SK-N-SH treated with all-trans-retinoic acid at 6 μM for 48 hours (cell line): Measurements from ENCODE around the gene GPR160.

Experiments used
- ATAC-seq: fragments of 200-7000 bp; cut with Tn5 transposase; 3 replicates; pipeline ENCODE4 v1.9.1; 2020; ENCODE audit warnings: mild to moderate bottlenecking, moderate library complexity
- ARNTL ChIP-seq: fragments of 450-650 bp; formaldehyde crosslinking; IDR thresholded peaks from 2 replicates; pipeline ENCODE4 v1.5.0; 2020; ENCODE audit warnings: low read depth, mild to moderate bottlenecking, moderate library complexity, borderline replicate concordance
- BACH2 ChIP-seq: fragments of 250-450 bp; sonication (Bioruptor Pico); IDR thresholded peaks from 2 replicates; pipeline ENCODE4 v1.9.0; 2021; ENCODE audit warnings: mild to moderate bottlenecking, borderline replicate concordance
- CREB5 ChIP-seq: fragments of 250-450 bp; sonication (Bioruptor Pico); IDR thresholded peaks from 2 replicates; pipeline ENCODE4 v1.5.1; 2020; ENCODE audit warnings: low read depth, mild to moderate bottlenecking, moderate library complexity
- CSDC2 ChIP-seq: fragments of 250-450 bp; sonication (Bioruptor Pico); IDR thresholded peaks from 2 replicates; pipeline ENCODE4 v1.5.0; 2020; ENCODE audit warnings: mild to moderate bottlenecking, moderate library complexity
- CSRNP3 ChIP-seq: fragments of 250-450 bp; sonication (Bioruptor Pico); IDR thresholded peaks from 2 replicates; pipeline ENCODE4 v1.5.1; 2021; ENCODE audit warnings: mild to moderate bottlenecking, moderate library complexity
- ESRRG ChIP-seq: fragments of 250-450 bp; sonication (Bioruptor Pico); IDR thresholded peaks from 2 replicates; pipeline ENCODE4 v1.6.1; 2021; ENCODE audit warnings: mild to moderate bottlenecking
- GLIS3 ChIP-seq: fragments of 250-450 bp; sonication (Bioruptor Pico); IDR thresholded peaks from 2 replicates; pipeline ENCODE4 v1.5.0; 2020; ENCODE audit warnings: mild to moderate bottlenecking, moderate library complexity
- ISL1 ChIP-seq: fragments of 250-450 bp; sonication (Bioruptor Pico); IDR thresholded peaks from 2 replicates; pipeline ENCODE4 v2.1.2; 2022; ENCODE audit warnings: mild to moderate bottlenecking, moderate library complexity
- OSR1 ChIP-seq: fragments of 250-450 bp; sonication (Bioruptor Pico); IDR thresholded peaks from 2 replicates; pipeline ENCODE4 v1.8.0; 2022; ENCODE audit warnings: moderate library complexity, mild to moderate bottlenecking, inconsistent platforms
- PATZ1 ChIP-seq: fragments of 250-450 bp; sonication (Bioruptor Pico); IDR thresholded peaks from 2 replicates; pipeline ENCODE4 v1.8.0; 2020; ENCODE audit warnings: mild to moderate bottlenecking, moderate library complexity, borderline replicate concordance
- POU6F1 ChIP-seq: fragments of 250-450 bp; sonication (Bioruptor Pico); IDR thresholded peaks from 2 replicates; pipeline ENCODE4 v1.8.0; 2021; ENCODE audit warnings: low read depth, mild to moderate bottlenecking, moderate library complexity, borderline replicate concordance
- PPARA ChIP-seq: fragments of 250-450 bp; sonication (Bioruptor Pico); IDR thresholded peaks from 2 replicates; pipeline ENCODE4 v1.5.0; 2020; ENCODE audit warnings: mild to moderate bottlenecking, borderline replicate concordance
- RARB ChIP-seq: fragments of 250-450 bp; sonication (Bioruptor Pico); IDR thresholded peaks from 2 replicates; pipeline ENCODE4 v1.8.0; 2021; ENCODE audit warnings: mild to moderate bottlenecking, moderate library complexity
- SNAI2 ChIP-seq: fragments of 250-450 bp; sonication (Bioruptor Pico); IDR thresholded peaks from 2 replicates; pipeline ENCODE4 v1.5.0; 2020; ENCODE audit warnings: mild to moderate bottlenecking, moderate library complexity
- TCF4 ChIP-seq: fragments of 250-450 bp; sonication (Bioruptor Pico); IDR thresholded peaks from 2 replicates; pipeline ENCODE4 v1.8.0; 2021; ENCODE audit warnings: mild to moderate bottlenecking, moderate library complexity, borderline replicate concordance
- TOX ChIP-seq: fragments of 250-450 bp; sonication (Bioruptor Pico); IDR thresholded peaks from 2 replicates; pipeline ENCODE4 v1.8.0; 2021; ENCODE audit warnings: mild to moderate bottlenecking, moderate library complexity, borderline replicate concordance
- TSHZ2 ChIP-seq: fragments of 250-450 bp; sonication (Bioruptor Pico); IDR thresholded peaks from 2 replicates; pipeline ENCODE4 v1.5.0; 2020; ENCODE audit warnings: mild to moderate bottlenecking, moderate library complexity
- ZC3H10 ChIP-seq: fragments of 250-450 bp; sonication (Bioruptor Pico); IDR thresholded peaks from 2 replicates; pipeline ENCODE4 v1.5.1; 2021; ENCODE audit warnings: mild to moderate bottlenecking, moderate library complexity
- ZFP3 ChIP-seq: fragments of 250-450 bp; sonication (Bioruptor Pico); IDR thresholded peaks from 2 replicates; pipeline ENCODE4 v1.5.0; 2020; ENCODE audit warnings: mild to moderate bottlenecking, moderate library complexity
- ZFP30 ChIP-seq: fragments of 450-650 bp; formaldehyde crosslinking; IDR thresholded peaks from 2 replicates; pipeline ENCODE4 v1.5.0; 2022; ENCODE audit warnings: mild to moderate bottlenecking, moderate library complexity
- ZNF565 ChIP-seq: fragments of 450-650 bp; formaldehyde crosslinking; conservative IDR thresholded peaks from 2 replicates; pipeline ENCODE4 v1.5.0; 2020; ENCODE audit warnings: low read depth, mild to moderate bottlenecking, moderate library complexity
- ZNF70 ChIP-seq: fragments of 450-650 bp; formaldehyde crosslinking; IDR thresholded peaks from 2 replicates; pipeline ENCODE4 v1.5.0; 2020; ENCODE audit warnings: mild to moderate bottlenecking, moderate library complexity
- ZNF8 ChIP-seq: fragments of 450-650 bp; formaldehyde crosslinking; IDR thresholded peaks from 2 replicates; pipeline ENCODE4 v1.5.0; 2020; ENCODE audit warnings: mild to moderate bottlenecking, moderate library complexity

GPR160 gene

GRCh38 chr3:170059447-170059846, 21.7 kb downstream of the GPR160 start:
- TF ChIP-seq ZC3H10 (no peak), OSR1 (CRISPR knock-in tag) (no peak), TSHZ2 (CRISPR knock-in tag) (no peak), SNAI2 (no peak), TOX (CRISPR knock-in tag) (no peak), POU6F1 (CRISPR knock-in tag) (no peak), PATZ1 (CRISPR knock-in tag) (no peak), ISL1 (CRISPR knock-in tag) (no peak), ZNF565 (CRISPR knock-in tag) (no peak), CREB5 (CRISPR knock-in tag) (no peak), GLIS3 (CRISPR knock-in tag) (no peak), PPARA (CRISPR knock-in tag) (no peak), ZFP3 (no peak), TCF4 (no peak), ZNF70 (CRISPR knock-in tag) (no peak), ARNTL (CRISPR knock-in tag) (no peak), ZNF8 (CRISPR knock-in tag) (no peak), RARB (CRISPR knock-in tag) (no peak), ESRRG (CRISPR knock-in tag) (no peak), CSDC2 (no peak)
- ATAC-seq, result no peak

GRCh38 chr3:170062068-170062467, 24.3 kb downstream of the GPR160 start:
- no peak for ATAC-seq
- TF ChIP-seq ZNF8 (CRISPR knock-in tag), result no peak
- TF ChIP-seq ZFP3, result no peak
- TF ChIP-seq TSHZ2 (CRISPR knock-in tag), result no peak
- TF ChIP-seq CSRNP3 (CRISPR knock-in tag), result no peak
- no peak for TF ChIP-seq PATZ1 (CRISPR knock-in tag)
- no peak for TF ChIP-seq CREB5 (CRISPR knock-in tag)
- TF ChIP-seq GLIS3 (CRISPR knock-in tag), result no peak
- no peak for TF ChIP-seq CSDC2
- no peak for TF ChIP-seq ARNTL (CRISPR knock-in tag)
- no peak for TF ChIP-seq TCF4
- TF ChIP-seq ZFP30, result no peak
- TF ChIP-seq BACH2 (CRISPR knock-in tag), result no peak
- no peak for TF ChIP-seq TOX (CRISPR knock-in tag)
- no peak for TF ChIP-seq ZNF70 (CRISPR knock-in tag)
- TF ChIP-seq, all 23 proteins: peak for 0
